Suprapubic skin (tissue), 3 donors: ENCODE measurements around the gene EIF2D.

Source experiments
- POLR2AphosphoS5 ChIP-seq, 3 donors: sonication (generic); formaldehyde crosslinking; IDR thresholded peaks; one replicate each; pipeline ENCODE4 v1.6.1; 2017; ENCODE audit warnings: antibody characterized with exemption in 3 of 3
- TF ChIP-seq, protein P1 (sequence below), 2 donors: fragments of 200-600 bp in 1 of 2; fragments of 450-650 bp in 1 of 2; sonication (generic) in 1 of 2; IDR thresholded peaks; one replicate each; pipeline ENCODE4 v1.5.1; 2016 to 2019; ENCODE audit warnings: antibody characterized with exemption in 2 of 2, mild to moderate bottlenecking in 1 of 2, moderate library complexity in 1 of 2

DNA sequence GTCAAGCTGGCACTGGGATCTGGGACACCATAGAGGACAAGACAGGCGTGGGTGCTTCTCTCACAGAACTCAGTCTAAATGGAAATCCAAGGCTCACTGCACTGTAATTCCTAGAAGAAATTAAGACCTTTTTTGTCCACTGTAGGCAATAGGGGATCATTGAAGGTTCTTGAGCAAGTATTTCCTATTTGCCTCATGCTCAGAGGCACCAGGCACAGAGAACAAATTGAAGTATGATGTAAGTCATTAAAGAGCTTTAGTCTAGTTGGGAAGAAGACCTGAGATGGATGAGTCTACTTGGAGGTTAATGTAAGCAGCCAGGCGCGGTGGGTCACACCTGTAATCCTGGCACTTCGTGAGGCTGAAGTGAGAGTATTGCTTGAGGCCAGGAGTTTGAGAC lies 34.6 kb downstream of the EIF2D start:
- TF ChIP-seq, protein P1, sequence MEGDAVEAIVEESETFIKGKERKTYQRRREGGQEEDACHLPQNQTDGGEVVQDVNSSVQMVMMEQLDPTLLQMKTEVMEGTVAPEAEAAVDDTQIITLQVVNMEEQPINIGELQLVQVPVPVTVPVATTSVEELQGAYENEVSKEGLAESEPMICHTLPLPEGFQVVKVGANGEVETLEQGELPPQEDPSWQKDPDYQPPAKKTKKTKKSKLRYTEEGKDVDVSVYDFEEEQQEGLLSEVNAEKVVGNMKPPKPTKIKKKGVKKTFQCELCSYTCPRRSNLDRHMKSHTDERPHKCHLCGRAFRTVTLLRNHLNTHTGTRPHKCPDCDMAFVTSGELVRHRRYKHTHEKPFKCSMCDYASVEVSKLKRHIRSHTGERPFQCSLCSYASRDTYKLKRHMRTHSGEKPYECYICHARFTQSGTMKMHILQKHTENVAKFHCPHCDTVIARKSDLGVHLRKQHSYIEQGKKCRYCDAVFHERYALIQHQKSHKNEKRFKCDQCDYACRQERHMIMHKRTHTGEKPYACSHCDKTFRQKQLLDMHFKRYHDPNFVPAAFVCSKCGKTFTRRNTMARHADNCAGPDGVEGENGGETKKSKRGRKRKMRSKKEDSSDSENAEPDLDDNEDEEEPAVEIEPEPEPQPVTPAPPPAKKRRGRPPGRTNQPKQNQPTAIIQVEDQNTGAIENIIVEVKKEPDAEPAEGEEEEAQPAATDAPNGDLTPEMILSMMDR (IDR thresholded peaks at IDR 0.05) = no peak
- no peak for TF ChIP-seq POLR2AphosphoS5 (IDR thresholded peaks at IDR 0.05)
